ENCODE results near the gene SGF29. TPM values are rescaled to one million over a fixed set of nuclear protein-coding genes. Genes with fewer than 3 reads are reported as not detected.
"Not testable (repeated sequence)": the region's sequence is repeated elsewhere in the genome, so short reads cannot be mapped to it uniquely, and the experiment has no call there.

SGF29 gene
- total RNA-seq, 2 experiments from 2014 or later, result 23.6 to 35.5 TPM

DNA sequence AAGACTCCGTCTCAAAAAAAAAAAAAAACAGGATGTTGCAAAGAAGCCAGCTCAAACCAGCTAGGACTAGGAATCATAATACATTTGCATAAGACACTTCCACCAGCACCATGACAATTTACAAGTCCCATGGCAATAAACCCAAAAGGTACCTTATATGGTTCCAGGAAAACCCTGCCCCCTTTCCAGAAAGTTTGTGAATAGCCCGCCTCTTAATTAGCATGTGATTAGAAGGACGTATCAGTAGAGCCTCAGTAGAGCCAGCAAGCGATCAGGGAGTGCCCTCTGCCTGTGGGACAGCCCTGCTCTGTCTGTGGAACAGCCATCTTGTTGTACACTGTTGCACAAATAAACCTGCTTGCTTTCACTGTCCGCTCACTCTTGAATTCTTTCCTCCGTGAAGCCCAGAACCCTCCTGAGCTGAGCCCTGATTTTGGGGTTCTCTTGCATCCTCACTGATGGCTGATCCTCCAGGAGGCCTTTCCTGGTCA lies 29.0 kb upstream of the SGF29 start:
- H3K9me3 Mint-ChIP-seq (ENCODE audit: low read depth), result no peaks in the 10 kb centered on the region
- no peak overlapping the region for H3K4me3 Mint-ChIP-seq
- intact Hi-C loops (cut with DNase I, micrococcal nuclease), result no loop called here
- peak; percentile 23 for DNase-seq
- ATAC-seq, result peak; percentile 69
- ChIA-PET CTCF (no interaction called here), POLR2A (interaction anchor here (0.7 kb wide), 1 partner anchor 33 kb away, joined by 4 read pairs; no protein-coding TSS in a partner anchor)
- peaks cover 6% of the 10 kb centered on the region for H3K4me1 Mint-ChIP-seq
- H3K27ac Mint-ChIP-seq, result peak overlapping the region; percentile 29
- no peaks in the 10 kb centered on the region for H3K36me3 Mint-ChIP-seq (ENCODE audit: low read depth)
- no peaks in the 10 kb centered on the region for H3K27me3 Mint-ChIP-seq

DNA sequence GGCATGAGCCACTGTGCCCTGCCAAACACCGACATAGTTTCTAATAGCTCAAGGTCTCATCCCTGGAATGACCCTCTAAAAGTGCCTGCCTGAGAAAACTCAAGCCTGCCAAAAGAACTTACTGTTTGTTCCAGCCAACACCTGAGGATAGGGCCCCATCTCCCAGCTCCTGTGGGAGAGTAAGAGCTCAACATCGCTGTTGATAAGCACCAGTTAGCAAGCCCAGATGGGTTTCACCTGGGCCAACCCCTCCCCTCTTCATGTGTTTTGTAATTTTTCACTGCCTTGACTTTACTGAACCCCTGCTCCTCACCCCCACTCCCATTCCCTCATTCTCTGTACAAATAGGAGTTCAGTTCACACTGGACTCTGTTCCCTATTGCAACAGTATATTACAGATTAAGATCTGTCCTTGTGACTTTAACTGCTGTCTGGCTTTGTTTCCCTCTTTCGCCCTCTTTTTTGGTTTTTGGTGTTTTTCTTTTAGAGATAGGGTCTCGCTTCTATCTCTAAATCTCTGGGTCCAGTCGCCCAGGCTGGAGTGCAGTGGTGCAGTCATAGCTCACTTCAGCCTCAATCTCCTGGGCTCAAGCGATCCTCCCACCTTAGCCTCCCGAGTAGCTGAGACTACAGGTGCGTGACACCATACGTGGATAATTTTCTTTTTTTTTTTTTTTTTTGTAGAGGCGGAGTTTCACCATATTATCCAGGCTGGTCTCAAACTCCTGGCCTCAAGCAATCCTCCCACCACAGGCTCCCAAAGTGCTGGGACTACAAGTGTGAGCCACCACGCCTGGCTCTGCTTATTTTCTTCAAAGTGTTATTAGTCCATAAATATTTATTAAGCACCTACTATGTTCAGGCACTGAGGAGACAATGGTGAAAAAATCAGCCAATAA lies 27.3 kb upstream of the SGF29 start:
- Mint-ChIP-seq H3K36me3 (ENCODE audit: low read depth) (no peaks in the 10 kb centered on the region), H3K9me3 (ENCODE audit: low read depth) (no peaks in the 10 kb centered on the region), H3K27ac (no peak overlapping the region), H3K4me1 (peaks cover 6% of the 10 kb centered on the region), H3K27me3 (no peaks in the 10 kb centered on the region), H3K4me3 (no peak overlapping the region)
- ChIA-PET CTCF (no interaction called here), POLR2A (no interaction called here)
- no peak for ATAC-seq
- no peak for DNase-seq
- intact Hi-C loops (cut with DNase I, micrococcal nuclease), result no loop called here

DNA sequence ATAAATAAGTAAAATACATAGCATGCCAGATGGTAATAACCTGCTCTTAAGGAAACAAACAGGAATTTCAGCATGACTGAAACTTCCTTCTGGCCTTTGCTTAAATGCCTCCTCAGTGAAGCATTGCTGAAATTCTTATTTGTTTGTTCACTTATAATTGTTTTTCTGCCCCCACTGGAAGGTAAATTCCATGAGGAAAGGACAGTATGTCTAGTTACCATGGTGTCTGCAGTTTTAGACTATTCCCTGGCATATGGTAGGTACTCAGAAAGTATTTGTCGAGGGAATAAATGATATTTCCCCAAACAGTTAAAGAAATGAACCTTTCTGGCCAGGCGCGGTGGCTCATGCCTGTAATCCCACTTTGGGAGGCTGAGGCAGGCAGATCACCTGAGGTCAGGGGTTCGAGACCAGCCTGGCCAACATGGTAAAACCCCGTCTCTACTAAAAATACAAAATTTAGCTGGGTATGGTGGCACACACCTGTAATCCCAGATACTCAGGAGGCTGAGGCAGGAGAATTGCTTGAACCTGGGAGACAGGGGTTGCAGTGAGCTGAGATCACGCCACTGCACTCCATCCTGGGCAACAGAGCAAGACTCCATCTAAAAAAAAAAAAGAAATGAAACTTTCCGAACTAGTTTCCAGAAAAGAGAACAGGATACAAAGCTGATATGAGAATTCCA lies 26.5 kb upstream of the SGF29 start:
- H3K4me1 Mint-ChIP-seq; POLR2A ChIA-PET; CTCF ChIA-PET; H3K27ac Mint-ChIP-seq; H3K27me3 Mint-ChIP-seq; ATAC-seq; intact Hi-C loops (cut with DNase I, micrococcal nuclease); H3K4me3 Mint-ChIP-seq; H3K9me3 Mint-ChIP-seq (ENCODE audit: low read depth); H3K36me3 Mint-ChIP-seq (ENCODE audit: low read depth); DNase-seq: not testable (repeated sequence)

DNA sequence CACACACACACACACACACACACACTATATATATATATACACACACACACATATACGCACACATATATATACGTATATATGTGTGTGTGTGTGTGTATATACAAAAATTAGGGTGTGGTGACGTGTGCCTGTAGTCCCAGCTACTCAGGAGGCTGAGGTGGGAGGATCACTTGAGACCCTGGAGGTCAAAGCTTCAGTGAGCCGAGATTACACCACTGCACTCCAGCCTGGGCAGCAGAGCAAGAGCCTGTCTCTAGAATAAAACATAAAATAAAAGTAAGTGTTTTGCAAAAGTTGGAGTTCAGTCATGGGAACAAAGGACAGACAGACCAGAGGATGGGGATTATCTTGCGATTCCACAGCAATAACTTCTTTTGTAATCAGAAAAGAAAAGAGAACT lies 25.7 kb upstream of the SGF29 start:
- H3K27me3 Mint-ChIP-seq, result no peaks in the 10 kb centered on the region
- no peak overlapping the region for H3K4me3 Mint-ChIP-seq
- intact Hi-C loops (cut with DNase I, micrococcal nuclease), result no loop called here
- no peak for DNase-seq
- peaks cover 10% of the 10 kb centered on the region for H3K4me1 Mint-ChIP-seq
- H3K36me3 Mint-ChIP-seq (ENCODE audit: low read depth), result no peaks in the 10 kb centered on the region
- H3K27ac Mint-ChIP-seq, result no peak overlapping the region
- no peaks in the 10 kb centered on the region for H3K9me3 Mint-ChIP-seq (ENCODE audit: low read depth)
- ATAC-seq, result no peak
- ChIA-PET CTCF (no interaction called here), POLR2A (no interaction called here)

DNA sequence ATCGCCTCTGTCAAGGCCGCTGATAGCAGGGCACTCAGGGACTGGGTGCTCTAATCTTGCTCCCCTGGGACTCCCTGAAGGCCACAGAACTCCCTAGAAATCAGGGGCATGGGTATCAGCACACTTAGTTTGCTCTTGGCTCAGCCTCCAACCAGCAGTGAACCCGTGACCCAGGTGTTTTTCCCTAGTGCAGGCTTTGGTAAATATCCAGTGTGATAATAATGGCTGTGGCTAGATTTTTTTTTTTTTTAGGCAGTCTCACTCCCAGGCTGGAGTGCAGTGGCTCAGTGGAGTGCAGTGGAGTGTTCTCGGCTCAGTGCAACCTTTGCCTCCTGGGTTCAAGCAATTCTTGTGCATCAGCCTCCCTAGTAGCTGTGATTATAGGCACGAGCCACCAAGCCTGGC lies 25.3 kb upstream of the SGF29 start:
- ATAC-seq (no peak), DNase-seq (no peak)
- ChIA-PET POLR2A (interaction anchor here (0.7 kb wide), 1 partner anchor 67 kb away, joined by 3 read pairs; no protein-coding TSS in a partner anchor), CTCF (interaction anchor here (0.6 kb wide), 1 partner anchor 291 kb away, joined by 3 read pairs; no protein-coding TSS in a partner anchor)
- Mint-ChIP-seq H3K27me3 (no peaks in the 10 kb centered on the region), H3K4me3 (no peak overlapping the region), H3K9me3 (ENCODE audit: low read depth) (no peaks in the 10 kb centered on the region), H3K4me1 (peaks cover 10% of the 10 kb centered on the region), H3K27ac (no peak overlapping the region), H3K36me3 (ENCODE audit: low read depth) (no peaks in the 10 kb centered on the region)
- intact Hi-C loops (cut with DNase I, micrococcal nuclease), result no loop called here

DNA sequence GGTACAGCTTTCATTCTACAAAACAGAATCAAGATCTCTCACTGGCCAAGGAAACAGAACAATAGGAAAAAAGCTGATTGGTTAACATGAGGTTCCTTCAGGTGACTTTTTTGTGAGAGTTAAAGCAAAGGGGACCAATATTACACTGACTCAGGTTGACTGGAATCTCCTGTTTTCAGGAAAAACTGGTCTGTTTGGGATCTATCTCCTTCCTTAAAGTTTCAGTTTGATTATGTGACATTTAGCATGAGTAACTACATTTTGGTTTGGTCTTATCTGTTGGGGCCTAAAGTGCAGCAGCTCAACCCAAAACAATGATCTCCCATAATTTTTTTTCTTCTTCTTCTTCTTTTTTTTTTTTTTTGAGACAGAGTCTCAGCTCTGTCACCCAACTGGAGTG lies 24.6 kb upstream of the SGF29 start:
- intact Hi-C loops (cut with DNase I, micrococcal nuclease), result no loop called here
- DNase-seq (no peak), ATAC-seq (no peak)
- Mint-ChIP-seq H3K4me3 (no peak overlapping the region), H3K36me3 (ENCODE audit: low read depth) (no peaks in the 10 kb centered on the region), H3K4me1 (peaks cover 15% of the 10 kb centered on the region), H3K27ac (no peak overlapping the region), H3K9me3 (ENCODE audit: low read depth) (no peaks in the 10 kb centered on the region), H3K27me3 (no peaks in the 10 kb centered on the region)
- ChIA-PET CTCF (interaction anchor here (0.6 kb wide), 1 partner anchor 292 kb away, joined by 3 read pairs; no protein-coding TSS in a partner anchor), POLR2A (interaction anchor here (0.7 kb wide), 1 partner anchor 66 kb away, joined by 3 read pairs; no protein-coding TSS in a partner anchor)

DNA sequence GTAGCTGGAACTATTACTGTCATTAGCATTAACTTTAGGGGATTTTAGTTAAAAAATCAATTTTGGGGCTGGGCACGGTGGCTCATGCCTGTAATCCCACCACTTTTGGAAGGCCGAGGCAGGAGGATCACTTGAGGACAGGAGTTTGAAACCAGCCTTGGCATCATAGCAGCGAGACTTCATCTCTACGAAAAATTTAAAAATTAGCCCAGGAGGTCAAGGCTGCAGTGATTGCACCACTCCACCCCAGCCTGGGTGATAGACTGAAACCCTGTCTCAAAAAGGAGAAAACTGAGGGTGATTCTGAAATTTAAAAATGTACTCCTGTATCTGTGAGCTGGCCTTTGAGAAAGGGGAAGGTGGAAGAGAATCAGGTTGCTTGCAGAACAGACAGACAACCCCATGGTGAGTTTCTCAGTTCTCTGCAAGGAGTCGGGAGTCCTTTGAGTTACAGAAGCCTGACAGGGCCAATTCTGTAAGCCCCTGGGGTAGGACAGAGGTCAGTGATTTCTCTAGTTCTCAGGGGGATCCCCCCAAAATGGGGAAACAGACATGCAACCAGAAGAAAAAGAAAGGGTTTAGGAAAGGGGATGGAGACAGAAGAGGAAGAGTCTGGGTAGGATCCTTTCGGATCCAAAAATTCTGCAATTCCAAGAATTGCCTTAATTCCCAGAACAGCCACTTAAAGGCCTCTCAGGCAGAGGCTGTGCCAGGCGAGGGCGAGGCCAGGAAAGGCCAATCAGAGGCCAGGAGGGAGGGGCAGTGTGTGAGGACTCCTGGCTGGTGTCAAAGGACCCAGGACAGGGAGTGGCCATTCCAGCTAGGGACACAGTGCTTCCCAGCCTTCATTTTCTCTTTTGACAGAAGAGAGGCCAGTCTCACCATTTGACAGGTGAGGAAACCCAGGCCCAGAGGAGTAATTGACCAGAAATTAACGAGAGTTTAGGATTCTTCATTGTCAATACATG lies 21.7 kb upstream of the SGF29 start:
- DNase-seq (no peak), ATAC-seq (no peak)
- H3K4me1 Mint-ChIP-seq, result peaks cover 28% of the 10 kb centered on the region
- no peak overlapping the region for H3K4me3 Mint-ChIP-seq
- ChIA-PET POLR2A (no interaction called here), CTCF (interaction anchor here (0.6 kb wide), 1 partner anchor 92 kb away, joined by 5 read pairs; no protein-coding TSS in a partner anchor)
- intact Hi-C loops (cut with DNase I, micrococcal nuclease), result no loop called here
- H3K36me3 Mint-ChIP-seq (ENCODE audit: low read depth), result no peaks in the 10 kb centered on the region
- H3K27me3 Mint-ChIP-seq, result no peaks in the 10 kb centered on the region
- no peak overlapping the region for H3K27ac Mint-ChIP-seq
- H3K9me3 Mint-ChIP-seq (ENCODE audit: low read depth), result no peaks in the 10 kb centered on the region

DNA sequence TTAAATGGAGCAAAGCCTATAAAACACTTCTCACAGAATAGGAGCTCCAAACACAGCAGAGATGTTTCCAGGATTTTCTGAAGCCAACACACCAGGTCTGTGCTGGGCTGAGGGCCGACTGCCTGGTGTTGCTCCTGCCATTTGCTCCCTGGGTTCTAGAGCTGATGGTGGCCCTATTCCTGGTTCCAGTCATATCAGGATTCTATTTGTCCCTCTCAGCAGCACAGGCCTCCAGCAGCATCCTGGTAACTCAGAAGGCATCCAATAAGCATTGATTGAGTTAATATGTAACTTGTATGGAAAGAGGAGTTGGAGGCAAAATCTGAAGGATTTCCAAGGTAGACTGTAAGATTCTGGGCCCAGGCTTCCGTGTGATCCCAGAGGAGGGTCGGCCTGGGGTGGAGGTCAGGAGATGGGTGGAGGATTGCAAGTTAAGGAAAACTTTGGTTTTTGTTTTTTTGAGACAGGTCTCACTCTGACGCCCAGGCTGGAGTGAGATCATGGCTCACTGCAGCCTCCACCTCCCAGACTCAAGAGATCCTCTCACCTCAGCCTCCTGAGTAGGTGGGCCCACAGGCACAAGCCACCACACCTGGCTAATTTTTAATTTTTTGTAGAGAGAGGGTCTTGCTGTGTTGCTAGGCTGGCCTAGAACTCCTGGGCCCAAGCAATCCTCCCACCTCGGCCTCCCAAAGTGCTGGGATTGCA lies 20.6 kb upstream of the SGF29 start:
- DNase-seq (no peak), ATAC-seq (no peak)
- no peaks in the 10 kb centered on the region for H3K36me3 Mint-ChIP-seq (ENCODE audit: low read depth)
- ChIA-PET POLR2A (no interaction called here), CTCF (interaction anchor here (0.5 kb wide), 1 partner anchor 337 kb away, joined by 3 read pairs; no protein-coding TSS in a partner anchor)
- intact Hi-C loops (cut with DNase I, micrococcal nuclease), result no loop called here
- H3K4me1 Mint-ChIP-seq, result peaks cover 29% of the 10 kb centered on the region
- no peaks in the 10 kb centered on the region for H3K9me3 Mint-ChIP-seq (ENCODE audit: low read depth)
- peak overlapping the region; percentile 13 for H3K27ac Mint-ChIP-seq
- no peak overlapping the region for H3K4me3 Mint-ChIP-seq
- H3K27me3 Mint-ChIP-seq, result no peaks in the 10 kb centered on the region

DNA sequence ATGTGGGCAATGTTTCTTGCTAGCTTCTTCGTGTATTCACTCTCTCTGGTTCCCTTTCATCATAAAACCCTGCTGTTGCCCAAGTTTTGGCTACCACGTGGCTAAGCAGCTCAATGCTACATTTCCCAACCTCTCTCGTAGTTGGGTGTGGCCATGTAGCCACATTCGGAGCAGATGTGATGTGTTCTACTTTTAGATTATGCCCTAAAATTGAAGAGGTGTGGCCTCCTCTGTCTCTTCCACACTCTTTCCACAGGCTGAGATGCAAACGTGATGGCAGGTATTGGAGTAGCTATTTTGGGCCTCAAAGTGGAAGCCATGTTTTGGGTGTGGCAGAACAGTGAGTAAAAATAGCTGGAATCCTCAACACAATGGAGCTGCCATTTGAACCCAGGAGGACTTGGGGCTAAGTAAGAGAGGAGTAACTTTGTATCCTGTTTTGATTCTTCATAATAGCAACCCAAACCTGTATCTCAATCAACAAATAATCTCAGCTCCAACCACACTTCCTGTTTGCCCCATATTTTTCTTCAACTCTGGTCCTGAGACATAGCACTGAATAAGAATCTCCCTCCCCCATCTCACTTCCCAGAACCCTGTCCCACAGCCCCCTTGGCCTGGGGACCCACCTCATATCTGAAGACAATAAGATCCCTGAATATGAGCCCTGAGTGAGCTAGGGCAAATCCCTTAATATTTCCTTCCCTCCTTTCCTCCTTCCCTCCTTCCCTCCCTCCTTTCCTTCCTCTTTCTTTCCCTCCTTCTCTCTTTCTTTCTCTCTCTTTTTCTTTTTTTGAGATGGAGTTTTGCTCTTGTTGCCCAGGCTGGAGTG lies 19.0 kb upstream of the SGF29 start:
- Mint-ChIP-seq H3K27ac (peak overlapping the region; percentile 14), H3K36me3 (ENCODE audit: low read depth) (no peaks in the 10 kb centered on the region), H3K27me3 (no peaks in the 10 kb centered on the region), H3K4me3 (no peak overlapping the region), H3K4me1 (peaks cover 29% of the 10 kb centered on the region), H3K9me3 (ENCODE audit: low read depth) (no peaks in the 10 kb centered on the region)
- peak; percentile 12 for ATAC-seq
- ChIA-PET CTCF (interaction anchor here (1.5 kb wide), 1 partner anchor 13 kb away, joined by 4 read pairs; no protein-coding TSS in a partner anchor), POLR2A (interaction anchor here (0.6 to 0.8 kb wide), 2 partner anchors 9 to 87 kb away, joined by 3 read pairs; no protein-coding TSS in a partner anchor)
- intact Hi-C loops (cut with DNase I, micrococcal nuclease), result no loop called here
- DNase-seq, result no peak

DNA sequence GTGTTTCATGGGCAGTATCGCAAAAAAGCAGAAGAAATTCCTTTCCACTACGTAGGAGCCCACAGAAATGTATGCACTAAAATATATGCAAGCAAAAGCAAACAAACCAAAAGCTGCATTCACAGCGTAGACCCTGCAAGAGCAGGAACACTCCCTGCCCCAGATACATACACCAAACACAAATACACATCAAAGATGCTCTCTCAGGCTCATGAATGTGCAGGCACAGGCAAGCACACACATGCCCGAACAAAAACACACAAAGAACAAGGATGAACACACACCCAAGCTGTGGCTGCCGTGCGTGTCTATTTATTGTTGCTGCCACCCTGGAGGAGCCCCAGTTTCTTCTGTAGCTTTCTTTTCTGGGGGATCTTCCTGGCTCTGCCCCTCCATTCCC lies 16.6 kb upstream of the SGF29 start:
- Mint-ChIP-seq H3K4me1 (peaks cover 26% of the 10 kb centered on the region), H3K9me3 (ENCODE audit: low read depth) (no peaks in the 10 kb centered on the region), H3K27me3 (no peaks in the 10 kb centered on the region), H3K27ac (no peak overlapping the region), H3K36me3 (ENCODE audit: low read depth) (no peaks in the 10 kb centered on the region), H3K4me3 (no peak overlapping the region)
- DNase-seq, result no peak
- no peak for ATAC-seq
- intact Hi-C loops (cut with DNase I, micrococcal nuclease), result no loop called here
- CTCF ChIA-PET, result interaction anchor here (0.6 kb wide), 1 partner anchor 28 kb away, joined by 4 read pairs; no protein-coding TSS in a partner anchor
- POLR2A ChIA-PET, result interaction anchor here (0.6 kb wide), 1 partner anchor 45 kb away, joined by 4 read pairs; the partner anchor contains the start of gene CLN3

Data from activated CD4-positive, alpha-beta T cell treated with anti-CD3 and anti-CD28 coated beads for 36 hours (primary cell).